ENCODE measurements around the gene SLC49A4.

SLC49A4 gene

DNA sequence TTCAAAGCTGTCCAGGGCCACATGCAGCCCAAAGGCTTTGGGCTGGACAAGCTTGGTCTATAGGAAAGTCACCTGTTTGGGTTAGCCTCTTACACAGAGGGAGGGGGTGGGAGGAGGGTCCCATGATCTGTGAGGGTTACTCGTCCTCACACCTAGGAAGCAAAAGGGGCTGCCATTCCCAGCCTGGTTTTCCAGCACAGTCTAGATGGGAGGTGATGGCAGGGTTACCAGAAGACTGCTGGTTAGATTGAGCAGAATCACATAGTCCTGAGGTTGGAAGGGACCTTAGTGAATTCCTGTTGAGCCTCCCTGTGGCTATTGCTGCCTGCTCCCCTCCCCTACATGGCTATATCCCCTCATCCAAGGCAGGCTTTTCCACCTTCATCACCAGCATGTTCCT, 130.9 kb downstream of the SLC49A4 start:
- DNase-seq (ENCODE audit: low read depth, low spot score) = no peak
- no peak overlapping the region for H3K27ac ChIP-seq

DNA sequence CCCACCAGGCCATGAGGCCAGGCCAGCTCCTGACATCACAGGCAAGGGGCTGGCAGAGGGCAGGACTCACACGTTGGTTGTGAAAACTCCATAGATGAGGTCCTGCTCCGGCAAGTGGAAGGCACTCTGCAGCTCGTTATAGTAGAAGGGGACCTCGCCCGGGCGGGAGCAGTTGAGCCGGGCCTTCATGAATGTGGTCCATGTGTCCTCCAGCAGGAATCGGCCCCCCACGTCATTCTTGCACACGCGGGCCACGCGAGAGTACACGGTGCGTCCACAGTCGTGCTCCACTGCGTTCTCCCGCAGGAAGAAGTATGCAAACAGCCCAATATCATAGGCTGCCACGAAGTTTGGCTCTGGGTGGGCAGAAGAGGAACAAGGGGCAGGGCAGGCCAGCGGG, 131.5 kb downstream of the SLC49A4 start:
- no peak for DNase-seq (ENCODE audit: low read depth, low spot score)

DNA sequence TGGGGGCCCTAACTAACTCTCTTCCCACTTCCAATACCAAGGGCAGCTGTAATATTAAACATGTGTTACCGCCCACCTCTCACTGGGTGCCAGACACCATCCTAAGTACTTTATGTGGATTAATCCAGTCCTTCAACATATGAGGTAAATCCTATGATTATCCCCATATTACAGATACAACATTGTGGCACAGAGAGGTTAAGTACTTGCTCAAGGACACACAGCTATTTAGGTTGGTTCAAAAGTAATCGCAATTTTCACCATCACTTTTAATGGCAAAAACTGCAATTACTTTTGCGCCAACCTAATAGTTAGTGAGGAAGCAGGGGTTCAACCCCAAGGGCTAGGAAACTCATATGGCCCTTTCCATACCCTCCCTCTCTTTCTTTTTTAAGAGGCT, 131.9 kb downstream of the SLC49A4 start:
- no peak for DNase-seq (ENCODE audit: low read depth, low spot score)
- H3K27ac ChIP-seq = no peak overlapping the region

More for the DNA sequence above, 131.5 kb downstream of the SLC49A4 start:
- no peak overlapping the region for H3K27ac ChIP-seq

DNA sequence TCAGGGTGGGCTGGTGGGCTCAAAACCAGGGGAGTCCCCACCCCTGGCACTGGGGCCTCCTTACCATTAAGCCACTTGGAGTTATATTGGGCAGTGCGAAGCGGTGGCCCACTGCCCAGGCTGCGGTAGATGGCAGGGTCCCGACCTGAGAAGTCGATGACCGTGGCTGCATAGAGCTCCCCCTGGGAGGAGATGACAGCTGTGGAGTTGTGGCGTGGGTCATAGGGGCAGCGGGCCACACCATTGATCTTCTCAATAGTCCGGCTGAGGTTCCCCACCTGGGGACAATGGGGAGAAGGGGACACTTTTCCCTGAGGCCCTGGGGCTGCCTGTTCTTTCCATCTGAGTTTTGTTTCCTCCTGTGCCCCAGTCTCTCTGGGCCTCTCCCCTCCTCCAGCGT, 132.9 kb downstream of the SLC49A4 start:
- DNase-seq (ENCODE audit: low read depth, low spot score) = no peak
- H3K27ac ChIP-seq = no peak overlapping the region

DNA sequence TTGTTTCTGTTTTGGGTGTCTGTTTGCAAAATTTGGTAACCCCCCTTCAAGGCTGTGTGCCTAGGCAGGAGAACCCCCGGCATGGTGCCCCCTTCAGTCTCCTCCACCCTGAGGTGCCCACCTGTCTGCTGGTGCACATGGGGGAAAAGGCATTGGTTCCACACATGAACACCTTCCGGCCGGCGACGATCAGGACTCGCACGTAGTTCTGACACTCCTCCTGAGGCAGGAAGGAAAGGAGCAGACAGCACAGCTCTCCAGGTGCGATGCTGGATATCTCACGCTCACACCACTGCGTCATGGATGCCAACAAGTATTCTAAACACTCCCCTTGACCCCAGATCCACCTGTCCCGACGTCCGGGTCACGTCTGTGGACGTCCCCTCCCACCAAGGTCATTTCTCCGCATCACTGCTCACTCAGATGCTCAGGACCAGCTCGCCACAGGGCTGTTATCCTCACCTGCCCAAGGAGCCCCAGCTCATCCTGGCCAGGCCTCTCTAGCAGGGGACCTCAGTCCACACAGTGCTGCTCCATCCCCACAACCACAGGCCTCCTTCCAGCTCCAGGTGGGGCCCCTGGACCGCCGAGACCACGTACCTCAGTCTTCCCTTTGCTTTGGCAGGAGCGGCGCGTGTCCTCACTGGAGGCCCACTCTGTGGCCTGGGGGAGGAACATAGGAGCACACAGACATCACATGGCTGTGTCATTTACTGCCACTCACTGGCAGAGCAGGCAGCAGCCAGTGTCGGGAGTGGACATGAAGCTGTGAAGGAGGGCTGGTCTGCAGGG, 133.7 kb downstream of the SLC49A4 start:
- no peak overlapping the region for H3K27ac ChIP-seq
- DNase-seq (ENCODE audit: low read depth, low spot score) = no peak

DNA sequence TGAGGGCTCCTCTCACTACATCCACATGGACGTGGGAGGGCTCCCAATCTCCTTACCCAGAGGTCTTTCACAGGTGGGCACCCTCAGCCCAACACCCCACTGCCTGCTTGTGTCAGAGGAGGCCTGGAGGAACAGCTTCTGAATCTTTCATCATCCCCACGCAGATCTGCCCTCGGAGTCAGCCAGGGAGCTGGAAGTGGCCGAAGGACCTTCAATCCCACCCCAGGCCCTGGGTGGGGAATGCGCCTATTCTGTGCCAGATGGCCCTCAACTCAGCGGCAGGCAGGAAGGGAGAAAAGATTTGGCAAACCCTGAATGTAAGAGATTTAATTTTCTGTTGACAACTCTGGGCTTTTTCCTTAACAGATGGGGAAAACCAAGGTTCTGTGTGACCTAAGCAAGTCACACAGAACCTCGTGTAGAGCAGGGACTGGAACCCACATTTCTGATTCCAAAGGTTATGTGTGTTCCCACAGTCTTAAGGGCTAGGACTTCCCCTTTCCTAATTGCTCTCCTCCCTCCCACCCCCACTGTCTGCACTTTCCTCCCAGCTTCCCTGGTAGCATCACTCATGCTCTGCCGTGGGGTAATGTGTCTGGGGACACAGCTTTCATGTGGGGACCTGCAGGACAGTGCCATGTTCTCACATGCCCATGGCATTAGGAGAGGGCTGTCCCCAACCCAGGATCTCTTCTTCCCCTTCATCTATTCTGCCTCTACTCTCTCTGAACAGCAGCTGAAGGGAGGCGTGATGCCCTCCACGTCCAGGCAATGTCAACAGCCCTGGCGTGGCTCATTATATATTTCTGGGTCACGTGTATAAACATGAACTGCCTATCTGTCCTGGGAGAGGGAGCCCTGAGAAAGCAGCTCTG, 134.6 kb downstream of the SLC49A4 start:
- H3K27ac ChIP-seq = no peak overlapping the region
- DNase-seq (ENCODE audit: low read depth, low spot score) = no peak

DNA sequence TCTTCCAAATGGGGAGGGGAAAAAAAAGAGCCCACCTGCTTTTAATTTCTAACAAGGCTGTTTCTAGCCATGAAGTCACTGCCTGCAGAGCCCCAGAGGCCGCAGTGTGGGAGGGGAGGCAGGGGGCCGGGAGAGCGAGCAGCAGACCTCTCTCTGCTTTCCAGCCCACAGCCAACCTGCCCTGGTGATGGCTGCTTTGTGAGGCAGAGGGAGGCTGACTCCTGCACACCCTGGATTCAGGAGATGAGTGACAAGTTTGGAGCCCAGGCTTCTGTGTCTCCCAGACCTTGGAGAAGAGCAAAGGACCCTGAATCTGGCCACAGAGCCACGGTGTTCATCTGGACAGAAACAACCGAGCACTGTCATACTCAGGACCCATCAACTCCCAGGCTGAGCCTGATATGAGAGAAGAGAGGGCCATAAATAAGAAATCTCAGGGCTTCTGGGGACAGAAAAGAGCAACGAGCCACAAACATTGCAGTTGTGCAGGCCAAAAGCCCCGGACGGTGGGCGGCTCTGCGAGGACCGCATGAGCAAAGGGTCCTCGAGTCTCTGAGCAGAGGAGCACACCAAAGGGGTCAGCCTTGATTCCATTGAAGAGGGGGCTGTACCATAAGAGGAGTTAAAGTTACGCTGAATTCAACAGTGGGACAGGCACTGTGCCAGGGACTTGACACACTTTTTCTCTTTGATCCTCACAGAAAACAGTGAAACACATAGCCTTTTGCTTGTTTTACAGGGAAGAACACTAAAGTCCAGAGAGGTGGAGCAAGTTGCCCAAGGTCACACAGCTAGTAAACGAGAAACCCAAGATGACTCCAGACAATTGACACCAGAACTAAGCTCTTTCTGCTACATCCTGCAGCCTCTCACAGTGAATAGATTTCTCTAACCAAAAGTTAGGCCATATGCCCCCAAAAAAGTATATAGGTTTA, 135.5 kb downstream of the SLC49A4 start:
- H3K27ac ChIP-seq = peak overlapping the region; percentile 95
- no peak for DNase-seq (ENCODE audit: low read depth, low spot score)
